NCI-H187 treated with DMSO at 0.1 percent for 48 hours (cell line): ENCODE data around the gene DPH1.
A peak's percentile ranks its signal among the peaks of the same experiment; 100 is the strongest.
"Not testable (repeated sequence)": the region's sequence is repeated elsewhere in the genome, so short reads cannot be mapped to it uniquely, and the experiment has no call there.

Experiments used
- DNase-seq: peaks from one replicate; lab custom pipeline; 2025; lab: John Stamatoyannopoulos, UW

Gene DPH1

GRCh38 chr17:2008332-2009126 is 21.4 kb upstream of the DPH1 start:
- no peak for DNase-seq

GRCh38 chr17:2009737-2010136 is 20.2 kb upstream of the DPH1 start:
- no peak for DNase-seq

GRCh38 chr17:2011411-2012371 is 18.3 kb upstream of the DPH1 start:
- DNase-seq = no peak

GRCh38 chr17:2012499-2012898 is 17.5 kb upstream of the DPH1 start:
- DNase-seq = no peak

GRCh38 chr17:2013220-2013993 is 16.5 kb upstream of the DPH1 start:
- DNase-seq = not testable (repeated sequence)

- no peak for DNase-seq
Observed at GRCh38 chr17:2013994-2014317, 16.0 kb upstream of the DPH1 start.

GRCh38 chr17:2015314-2015713 is 14.6 kb upstream of the DPH1 start:
- DNase-seq = no peak

GRCh38 chr17:2016494-2016893 is 13.5 kb upstream of the DPH1 start:
- DNase-seq = no peak

- no peak for DNase-seq
Observed at GRCh38 chr17:2017274-2017941, 12.5 kb upstream of the DPH1 start.

GRCh38 chr17:2018716-2019510 is 11.0 kb upstream of the DPH1 start:
- DNase-seq = no peak

GRCh38 chr17:2019723-2020122 is 10.2 kb upstream of the DPH1 start:
- DNase-seq = no peak

GRCh38 chr17:2020721-2021120 is 9.2 kb upstream of the DPH1 start:
- no peak for DNase-seq

GRCh38 chr17:2022647-2023240 is 7.2 kb upstream of the DPH1 start:
- no peak for DNase-seq

GRCh38 chr17:2023256-2023655 is 6.7 kb upstream of the DPH1 start:
- DNase-seq = no peak

- no peak for DNase-seq
Observed at GRCh38 chr17:2023692-2024571, 6.0 kb upstream of the DPH1 start.

- no peak for DNase-seq
Observed at GRCh38 chr17:2024572-2025219, 5.3 kb upstream of the DPH1 start.

- peak; percentile 43 for DNase-seq
Observed at GRCh38 chr17:2025220-2025621, 4.7 kb upstream of the DPH1 start, which contains the start of gene RTN4RL1. Gene RTN4RL1, minus strand, starts transcription at chr17:2025334. Its CDS starts 469 bp downstream, at chr17:2024865.

GRCh38 chr17:2025622-2026309 is 4.2 kb upstream of the DPH1 start:
- no peak for DNase-seq
